ENCODE measurements around the gene TSFM.
"Not testable (repeated sequence)": the region's sequence is repeated elsewhere in the genome, so short reads cannot be mapped to it uniquely, and the experiment has no call there.

- not testable (repeated sequence) for TF ChIP-seq ZNF416 (tag by site-specific recombination; IDR thresholded peaks at IDR 0.05); ZNF391 (tag by site-specific recombination; IDR thresholded peaks at IDR 0.05; ENCODE audit: borderline replicate concordance, low read depth); REPIN1 (tag by site-specific recombination; IDR thresholded peaks at IDR 0.05; ENCODE audit: low read depth); CTCF (tag by site-specific recombination; IDR thresholded peaks at IDR 0.05); MEIS1 (CRISPR knock-in tag; IDR thresholded peaks at IDR 0.05; ENCODE audit: borderline replicate concordance)
Observed at GRCh38 chr12:57820119-57820518, 37.5 kb downstream of the TSFM start.

Measured in HEK293 (cell line).